H9 (cell line): ENCODE data around the gene OTULIN. TPM values are rescaled to one million over a fixed set of nuclear protein-coding genes. Genes with fewer than 3 reads are reported as not detected.
A peak's percentile ranks its signal among the peaks of the same experiment; 100 is the strongest.

Experiments
- DNase-seq: peaks from one replicate; pipeline ENCODE4 v3.0.0-alpha.2; 2017
- H2AFZ ChIP-seq: one replicate; pipeline ENCODE4 v1.6.1; 2013; ENCODE audit warnings: mild to moderate bottlenecking, low read length, control low read depth, moderate library complexity
- H2AK5ac ChIP-seq: 2 replicates; pipeline ENCODE4 v1.6.1; 2013; ENCODE audit warnings: low read length, control low read depth, mixed read lengths; ENCODE audit not compliant: insufficient read length
- H2BK120ac ChIP-seq: one replicate; pipeline ENCODE4 v1.6.1; 2013; ENCODE audit warnings: low read depth, mild to moderate bottlenecking, low read length, control low read depth, inconsistent platforms; ENCODE audit not compliant: poor library complexity, severe bottlenecking
- H2BK12ac ChIP-seq: 2 replicates; pipeline ENCODE4 v1.6.1; 2013; ENCODE audit warnings: low read length, control low read depth, mixed read lengths, low read depth; ENCODE audit not compliant: insufficient read length
- H2BK15ac ChIP-seq: 2 replicates; pipeline ENCODE4 v1.6.1; 2013; ENCODE audit warnings: low read depth, low read length, control low read depth
- H2BK20ac ChIP-seq: one replicate; pipeline ENCODE4 v1.6.1; 2013; ENCODE audit warnings: low read depth, mild to moderate bottlenecking, low read length, control low read depth, inconsistent platforms; ENCODE audit not compliant: poor library complexity, severe bottlenecking
- H2BK5ac ChIP-seq: 2 replicates; pipeline ENCODE4 v1.6.1; 2013; ENCODE audit warnings: low read length, control low read depth, mixed read lengths; ENCODE audit not compliant: insufficient read length
- H3K14ac ChIP-seq: 2 replicates; pipeline ENCODE4 v1.6.1; 2013; ENCODE audit warnings: low read length, control low read depth; ENCODE audit not compliant: insufficient read depth
- H3K18ac ChIP-seq: 2 replicates; pipeline ENCODE4 v1.6.1; 2013; ENCODE audit warnings: low read depth, mild to moderate bottlenecking, mixed read lengths, low read length, control low read depth; ENCODE audit not compliant: insufficient read length
- H3K23ac ChIP-seq: 2 replicates; pipeline ENCODE4 v1.6.1; 2013; ENCODE audit warnings: low read length, control low read depth, mixed read lengths, low read depth; ENCODE audit not compliant: insufficient read length
- H3K23me2 ChIP-seq: 2 replicates; pipeline ENCODE4 v1.6.1; 2013; ENCODE audit warnings: low read depth, mild to moderate bottlenecking, mixed read lengths, low read length, control low read depth; ENCODE audit not compliant: insufficient read length, poor library complexity, severe bottlenecking
- H3K27ac ChIP-seq: 2 replicates; pipeline ENCODE4 v1.5.1; 2013; ENCODE audit warnings: low read length, control low read depth, mixed read lengths, low read depth; ENCODE audit not compliant: insufficient read length
- H3K27me3 ChIP-seq: 2 replicates; pipeline ENCODE4 v1.6.1; 2013; ENCODE audit warnings: low read length, control low read depth, inconsistent platforms; ENCODE audit not compliant: insufficient read depth
- H3K4ac ChIP-seq: 2 replicates; pipeline ENCODE4 v1.6.1; 2013; ENCODE audit warnings: low read depth, mild to moderate bottlenecking, control low read depth, inconsistent platforms, low read length, moderate library complexity
- H3K4me1 ChIP-seq: 2 replicates; pipeline ENCODE4 v1.6.1; 2013; ENCODE audit warnings: low read length, control low read depth, inconsistent platforms; ENCODE audit not compliant: insufficient read depth
- H3K4me2 ChIP-seq: 2 replicates; pipeline ENCODE4 v1.6.1; 2013; ENCODE audit warnings: low read length, control low read depth, mixed read lengths; ENCODE audit not compliant: insufficient read length, insufficient read depth
- H3K56ac ChIP-seq: 2 replicates; pipeline ENCODE4 v1.6.1; 2013; ENCODE audit warnings: low read depth, mild to moderate bottlenecking, mixed read lengths, low read length, control low read depth; ENCODE audit not compliant: insufficient read length
- H3K79me1 ChIP-seq: 2 replicates; pipeline ENCODE4 v1.6.1; 2013; ENCODE audit warnings: low read depth, mild to moderate bottlenecking, moderate library complexity, low read length, control low read depth, inconsistent platforms; ENCODE audit not compliant: insufficient read depth, poor library complexity, severe bottlenecking
- H3K79me2 ChIP-seq: 2 replicates; pipeline ENCODE4 v1.6.1; 2013; ENCODE audit warnings: low read length, control low read depth, inconsistent platforms; ENCODE audit not compliant: insufficient read depth
- H3K9ac ChIP-seq: 2 replicates; pipeline ENCODE4 v1.6.1; 2013; ENCODE audit warnings: low read length, control low read depth, mixed read lengths; ENCODE audit not compliant: insufficient read length; ENCODE audit errors: extremely low read depth
- H3K9me3 ChIP-seq: one replicate; pipeline ENCODE4 v1.6.1; 2013; ENCODE audit warnings: low read depth, low read length, inconsistent platforms; ENCODE audit not compliant: control insufficient read depth
- H3T11ph ChIP-seq: one replicate; pipeline ENCODE4 v1.6.1; 2013; ENCODE audit warnings: mild to moderate bottlenecking, low read length, control low read depth, inconsistent platforms
- H4K20me1 ChIP-seq: one replicate; pipeline ENCODE4 v1.6.1; 2013; ENCODE audit not compliant: control insufficient read depth, insufficient read length, insufficient read depth
- H4K5ac ChIP-seq: 2 replicates; pipeline ENCODE4 v1.6.1; 2013; ENCODE audit warnings: low read depth, mild to moderate bottlenecking, mixed read lengths, low read length, control low read depth; ENCODE audit not compliant: insufficient read length
- H4K8ac ChIP-seq: replicated peaks from 2 replicates; pipeline ENCODE4 v1.6.1; 2013; ENCODE audit warnings: low read length, control low read depth, mixed read lengths, low read depth; ENCODE audit not compliant: insufficient read length
- H4K91ac ChIP-seq: 2 replicates; pipeline ENCODE4 v1.6.1; 2013; ENCODE audit warnings: low read depth, mild to moderate bottlenecking, moderate library complexity, mixed read lengths, low read length, control low read depth; ENCODE audit not compliant: insufficient read length
- H3K27ac Mint-ChIP-seq, 3 experiments: 2 replicates in 2 of 3; 3 replicates in 1 of 3; pipeline ENCODE4 v1.8.0; 2020 to 2021; ENCODE audit warnings: mixed read lengths in 3 of 3, mild to moderate bottlenecking in 1 of 3, moderate library complexity in 1 of 3
- H3K27me3 Mint-ChIP-seq: 2 replicates; pipeline ENCODE4 v1.8.0; 2021; ENCODE audit warnings: low read depth, mild to moderate bottlenecking, moderate library complexity, mixed read lengths
- H3K36me3 Mint-ChIP-seq, 3 experiments: 2 replicates in 2 of 3; 3 replicates in 1 of 3; pipeline ENCODE4 v1.8.0; 2020 to 2021; ENCODE audit warnings: low read depth in 3 of 3, mixed read lengths in 3 of 3; ENCODE audit not compliant: insufficient read depth in 1 of 3
- H3K4me1 Mint-ChIP-seq, 2 experiments: 2 replicates each; pipeline ENCODE4 v1.8.0; 2020; ENCODE audit warnings: mixed read lengths in 2 of 2
- H3K4me3 Mint-ChIP-seq, 2 experiments: 2 replicates in 1 of 2; 3 replicates in 1 of 2; pipeline ENCODE4 v1.8.0; 2020 to 2021; ENCODE audit warnings: mild to moderate bottlenecking in 2 of 2, mixed read lengths in 2 of 2, moderate library complexity in 1 of 2
- H3K9me3 Mint-ChIP-seq, 2 experiments: 2 replicates in 1 of 2; 3 replicates in 1 of 2; pipeline ENCODE4 v1.8.0; 2020; ENCODE audit warnings: mild to moderate bottlenecking in 2 of 2, mixed read lengths in 2 of 2, moderate library complexity in 1 of 2
- CTCF ChIP-seq: fragments of 200-600 bp; sonication (generic); conservative IDR thresholded peaks from 3 replicates; pipeline ENCODE4 v1.8.0; 2021; ENCODE audit warnings: antibody characterized with exemption, mild to moderate bottlenecking
- WGBS: extraction: QIAGEN DNeasy Blood & Tissue Kit; methylation state at CpG from one replicate; pipeline ENCODE4 v1.1.7; 2013; ENCODE audit warnings: missing lambda C conversion rate, low lambda C conversion rate, mixed read lengths; ENCODE audit not compliant: insufficient read length; ENCODE audit errors: extremely low coverage; 5-methylcytosine and 5-hydroxymethylcytosine counted together
- total RNA-seq: library from RNA; stranded (reverse); gene quantifications from 2 replicates; pipeline ENCODE4 v1.2.1, GENCODE V29; 2021

Gene OTULIN
- total RNA-seq, 1 experiment from 2014 or later = 35.8 TPM

DNA sequence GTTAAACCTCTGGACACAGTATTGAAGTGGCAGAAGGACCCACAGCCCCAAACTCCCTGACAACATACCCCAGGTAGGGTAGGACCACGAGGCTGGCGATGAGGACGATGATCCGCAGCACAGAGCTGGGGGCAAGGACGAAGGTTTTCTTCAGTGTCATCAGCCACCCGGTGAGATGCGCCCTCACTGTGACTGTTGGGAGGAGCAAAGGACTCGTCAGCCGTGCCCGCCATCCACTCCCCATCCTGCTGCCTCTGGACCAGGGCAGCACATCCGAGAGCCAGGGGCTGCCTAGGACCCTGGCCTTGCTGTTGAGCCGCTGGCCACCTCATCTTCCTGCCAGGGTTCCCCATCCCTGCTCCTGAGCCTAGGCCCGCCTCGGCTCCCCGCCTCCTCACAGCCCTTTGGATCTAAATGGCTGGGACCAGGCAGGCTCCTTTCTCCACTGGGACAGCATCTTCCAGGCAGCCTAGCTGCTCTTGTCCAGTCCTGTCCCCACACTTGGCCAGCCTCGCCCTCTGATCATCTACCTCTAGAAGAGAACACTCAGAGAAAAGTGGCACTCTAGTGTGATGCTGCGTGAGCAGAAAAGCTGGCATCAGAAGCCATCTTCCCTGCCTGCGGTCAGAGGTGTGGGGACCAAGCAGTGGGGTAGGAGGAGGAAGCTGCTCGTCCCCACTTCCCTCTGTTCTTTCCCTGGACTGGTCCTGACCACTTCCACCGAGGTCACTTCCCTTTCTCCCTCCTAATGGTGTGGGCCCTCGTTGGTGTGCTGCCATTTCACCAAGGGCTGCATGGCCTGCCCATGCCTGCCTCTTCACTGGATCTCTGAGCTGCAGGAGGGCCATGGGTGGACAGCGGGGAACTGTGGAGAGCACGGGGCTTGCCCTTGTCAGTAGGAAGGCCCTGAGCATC is 49.2 kb downstream of the OTULIN start:
- H2BK15ac ChIP-seq = no peak overlapping the region
- Mint-ChIP-seq H3K27me3 (no peaks in the 10 kb centered on the region), H3K4me3 (no peak overlapping the region), H3K27ac (peak overlapping the region in 1 of 3 experiments; percentile 28; a peak in 1 of 7 replicates), H3K9me3 (peaks cover 6 to 29% of the 10 kb centered on the region in 2 experiments), H3K4me1 (no peaks in the 10 kb centered on the region), H3K36me3 (peaks cover 26 to 74% (median 60%) of the 10 kb centered on the region in 3 experiments; a peak in 6 of 7 replicates)
- no peak overlapping the region for H3K23ac ChIP-seq
- H3K18ac ChIP-seq = no peak overlapping the region
- H3K4me1 ChIP-seq = no peaks in the 10 kb centered on the region
- H4K8ac ChIP-seq = no peak overlapping the region
- H3K14ac ChIP-seq = no peak overlapping the region; the same call in 1 of the 2 replicates
- no peaks in the 10 kb centered on the region for H3K79me2 ChIP-seq
- DNase-seq = no peak
- H3K27me3 ChIP-seq = no peaks in the 10 kb centered on the region
- H3K56ac ChIP-seq = no peak overlapping the region
- H3K79me1 ChIP-seq = no peaks in the 10 kb centered on the region
- H3K4me2 ChIP-seq = no peak overlapping the region
- H2BK12ac ChIP-seq = no peak overlapping the region
- TF ChIP-seq CTCF = no peak
- no peak overlapping the region for H3K27ac ChIP-seq
- H2AFZ ChIP-seq = no peak overlapping the region
- no CpG with 5 or more reads among the region's 23 CpGs for WGBS
- H4K20me1 ChIP-seq = no peaks in the 10 kb centered on the region
- H4K5ac ChIP-seq = no peak overlapping the region
- H4K91ac ChIP-seq = no peak overlapping the region
- no peaks in the 10 kb centered on the region for H3K23me2 ChIP-seq
- H3K9me3 ChIP-seq = no peaks in the 10 kb centered on the region
- H2BK5ac ChIP-seq = no peak overlapping the region
- no peak overlapping the region for H2AK5ac ChIP-seq
- no peak overlapping the region for H3T11ph ChIP-seq
- H2BK20ac ChIP-seq = no peak overlapping the region
- H3K4ac ChIP-seq = no peak overlapping the region
- no peak overlapping the region for H2BK120ac ChIP-seq
- H3K9ac ChIP-seq = no peak overlapping the region
